K562 (cell line): ENCODE data around the gene DCUN1D3. TPM values are rescaled to one million over a fixed set of nuclear protein-coding genes. Genes with fewer than 3 reads are reported as not detected.
A peak's percentile ranks its signal among the peaks of the same experiment; 100 is the strongest.

Experiments
- ADNP ChIP-seq: fragments of 200-800 bp; sonication (Bioruptor generic); IDR thresholded peaks from 2 replicates; pipeline ENCODE4 v1.6.1; 2016; ENCODE audit warnings: missing genetic modification characterization, missing compliant biosample characterization
- ATF7 ChIP-seq: fragments of 450-650 bp; IDR thresholded peaks from 2 replicates; pipeline ENCODE4 v1.7.1; 2014; ENCODE audit warnings: mild to moderate bottlenecking, moderate library complexity
- BRD9 ChIP-seq: fragments of 450-650 bp; IDR thresholded peaks from 2 replicates; pipeline ENCODE4 v1.6.1; 2018; ENCODE audit warnings: low read depth; ENCODE audit not compliant: partially characterized antibody
- CCAR2 ChIP-seq: fragments of 200-400 bp; formaldehyde crosslinking; IDR thresholded peaks from 2 replicates; pipeline ENCODE4 v1.6.1; 2017; ENCODE audit warnings: mild to moderate bottlenecking, low read depth, low read length
- HDAC8 ChIP-seq: fragments of 450-650 bp; IDR thresholded peaks from 2 replicates; pipeline ENCODE4 v1.6.1; 2016; ENCODE audit warnings: mild to moderate bottlenecking, missing genetic modification characterization, moderate library complexity, missing compliant biosample characterization
- MAFG ChIP-seq: fragments of 450-650 bp; conservative IDR thresholded peaks from 2 replicates; pipeline ENCODE4 v1.6.1; 2016; ENCODE audit warnings: missing genetic modification characterization, missing compliant biosample characterization
- MYC ChIP-seq, 2 experiments: fragments of 250-450 bp in 1 of 2; sonication (Bioruptor Pico) in 1 of 2; IDR thresholded peaks; 2 replicates each; pipeline versions ENCODE4 v1.5.1 to v1.6.1; 2012 to 2021; ENCODE audit warnings: low read depth in 2 of 2, borderline replicate concordance in 1 of 2, improper control_type of control experiment in 1 of 2, low read length in 1 of 2, mild to moderate bottlenecking in 1 of 2, moderate library complexity in 1 of 2
- NFIC ChIP-seq: fragments of 450-650 bp; IDR thresholded peaks from 2 replicates; pipeline ENCODE4 v1.6.1; 2017; ENCODE audit warnings: mild to moderate bottlenecking, inconsistent platforms
- NFRKB ChIP-seq: fragments of 450-650 bp; IDR thresholded peaks from 2 replicates; pipeline ENCODE4 v1.6.1; 2016; ENCODE audit warnings: low read depth
- NFYB ChIP-seq: IDR thresholded peaks from 2 replicates; pipeline ENCODE4 v1.6.1; 2011; ENCODE audit warnings: mild to moderate bottlenecking, moderate library complexity; ENCODE audit not compliant: insufficient read length; ENCODE audit errors: extremely low read depth
- NRF1 ChIP-seq, 2 experiments: fragments of 450-650 bp; IDR thresholded peaks in 1 of 2; conservative IDR thresholded peaks in 1 of 2; 2 replicates each; pipeline ENCODE4 v1.6.1; 2014; ENCODE audit warnings: mild to moderate bottlenecking in 2 of 2
- POLR2H ChIP-seq: IDR thresholded peaks from 2 replicates; pipeline ENCODE4 v1.6.1; 2016; ENCODE audit warnings: missing genetic modification characterization, low read depth, mild to moderate bottlenecking, control low read depth, missing compliant biosample characterization, moderate library complexity
- RFX7 ChIP-seq: fragments of 250-450 bp; sonication (Bioruptor Pico); IDR thresholded peaks from 2 replicates; pipeline ENCODE4 v1.5.1; 2021; ENCODE audit warnings: mild to moderate bottlenecking
- ZBTB8A ChIP-seq: fragments of 450-650 bp; IDR thresholded peaks from 2 replicates; pipeline ENCODE4 v1.6.1; 2018; ENCODE audit warnings: mild to moderate bottlenecking, moderate library complexity; ENCODE audit not compliant: partially characterized antibody
- ZNF23 ChIP-seq: fragments of 250-450 bp; sonication (Bioruptor Pico); IDR thresholded peaks from 2 replicates; pipeline ENCODE4 v1.4.0; 2020; ENCODE audit warnings: mild to moderate bottlenecking
- ZNF324 ChIP-seq: fragments of 250-450 bp; sonication (Bioruptor Pico); IDR thresholded peaks from 2 replicates; pipeline ENCODE4 v1.4.0; 2020; ENCODE audit warnings: mild to moderate bottlenecking
- ZNF41 ChIP-seq: fragments of 250-450 bp; sonication (Bioruptor Pico); conservative IDR thresholded peaks from 2 replicates; pipeline ENCODE4 v1.4.0; 2020; ENCODE audit warnings: mild to moderate bottlenecking
- ZNF561 ChIP-seq: fragments of 450-650 bp; formaldehyde crosslinking; conservative IDR thresholded peaks from 2 replicates; pipeline ENCODE4 v1.4.0; 2020; ENCODE audit warnings: mild to moderate bottlenecking, moderate library complexity
- ZNF707 ChIP-seq: fragments of 250-450 bp; sonication (Bioruptor Pico); conservative IDR thresholded peaks from 2 replicates; pipeline ENCODE4 v1.8.0; 2022; ENCODE audit warnings: inconsistent platforms, mild to moderate bottlenecking, moderate library complexity
- polyA plus RNA-seq, 8 experiments: library from polyadenylated mRNA; depleted of rRNA in 4 of 8; stranded (reverse) in 5 of 8; unstranded in 3 of 8; fragments of >200 nt; fragmentation: Nextera tagmentation in 2 of 8; fragmentation: Illumina TruSeq in 1 of 8; extraction: Ambion mirVana in 2 of 8; extraction: Trizol in 1 of 8; gene quantifications; 2 replicates each; pipeline versions ENCODE4 v1.2.1 to v1.2.3, GENCODE V29; 2011 to 2014; ENCODE audit warnings: inconsistent platforms in 1 of 8, missing spikeins in 1 of 8
- total RNA-seq, 7 experiments: library from RNA; depleted of rRNA in 6 of 7; stranded (reverse); fragments of >200 nt in 6 of 7; fragmentation: Illumina TruSeq in 2 of 7; extraction: Trizol in 2 of 7; gene quantifications; 2 replicates each; pipeline versions ENCODE4 v1.2.1 to v1.2.3, GENCODE V29; 2011 to 2021; ENCODE audit warnings: low replicate concordance in 1 of 7
- TF ChIP-seq, protein P1 (sequence below), 2 experiments: fragments of 450-650 bp in 1 of 2; sonication (generic) in 1 of 2; formaldehyde crosslinking; conservative IDR thresholded peaks; 2 replicates each; pipeline versions ENCODE4 v1.4.0 to v1.8.1; 2020 to 2022; ENCODE audit warnings: mild to moderate bottlenecking in 1 of 2, missing genetic modification reagents in 1 of 2
- TF ChIP-seq, protein P2 (sequence below): fragments of 450-650 bp; IDR thresholded peaks from 2 replicates; pipeline ENCODE4 v1.6.1; 2016
- TF ChIP-seq, protein P3 (sequence below): fragments of 250-450 bp; sonication (Bioruptor Pico); IDR thresholded peaks from 2 replicates; pipeline ENCODE4 v1.5.0; 2021; ENCODE audit warnings: mild to moderate bottlenecking, borderline replicate concordance

Gene DCUN1D3
- total and polyA plus RNA-seq, 9 of the 15 experiments (the other 6 are each of a cell fraction or from before 2014, with no cell fraction given), result 1.0 to 4.7 (median 2.2) TPM

DNA sequence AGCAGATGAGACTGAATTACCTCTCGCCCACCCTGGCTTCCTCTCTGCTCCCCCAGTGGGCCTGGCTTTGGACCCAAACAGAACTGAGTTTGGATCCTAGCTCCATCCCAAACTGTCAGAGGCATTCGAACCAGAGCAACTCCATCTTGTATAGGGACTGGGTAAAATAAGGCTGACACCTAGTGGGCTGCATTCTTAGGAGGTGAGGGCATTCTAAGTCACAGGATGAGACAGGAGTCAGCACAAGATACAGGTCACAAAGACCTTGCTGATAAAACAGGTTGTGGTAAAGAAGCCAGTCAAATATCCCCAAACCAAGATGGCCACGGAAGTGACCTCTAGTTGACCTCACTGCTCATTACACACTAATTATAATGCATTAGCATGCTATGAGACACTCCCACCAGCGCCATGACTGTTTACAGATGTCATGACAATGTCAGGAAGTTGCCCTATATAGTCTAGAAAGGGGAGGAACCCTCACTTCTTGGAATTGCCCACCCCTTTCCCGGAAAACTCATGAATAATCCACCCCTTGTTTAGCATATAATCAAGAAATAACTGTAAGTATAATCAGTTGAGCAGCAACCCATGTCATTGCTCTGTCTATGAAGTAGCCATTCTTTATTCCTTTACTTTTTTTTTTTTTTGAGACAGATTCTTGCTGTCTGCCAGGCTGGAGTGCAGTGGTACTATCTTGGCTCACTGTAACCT lies 44.9 kb upstream of the DCUN1D3 start (continued):
- TF ChIP-seq CCAR2, result no peak
- peak; percentile 88 for TF ChIP-seq ZNF23
- TF ChIP-seq ATF7, result peak; percentile 82; the same call in 1 of the 2 replicates
- TF ChIP-seq NFIC, result no peak
- peak; percentile 84 for TF ChIP-seq MAFG (tag)
- TF ChIP-seq HDAC8 (tag), result peak; percentile 100
- TF ChIP-seq ZBTB8A, result no peak
- TF ChIP-seq, protein P1, sequence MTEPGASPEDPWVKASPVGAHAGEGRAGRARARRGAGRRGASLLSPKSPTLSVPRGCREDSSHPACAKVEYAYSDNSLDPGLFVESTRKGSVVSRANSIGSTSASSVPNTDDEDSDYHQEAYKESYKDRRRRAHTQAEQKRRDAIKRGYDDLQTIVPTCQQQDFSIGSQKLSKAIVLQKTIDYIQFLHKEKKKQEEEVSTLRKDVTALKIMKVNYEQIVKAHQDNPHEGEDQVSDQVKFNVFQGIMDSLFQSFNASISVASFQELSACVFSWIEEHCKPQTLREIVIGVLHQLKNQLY (CRISPR knock-in tag; conservative IDR thresholded peaks at IDR 0.05), result peak in 1 of 2 experiments; percentile 96; a peak in 2 of 4 replicates
- TF ChIP-seq ZNF41 (CRISPR knock-in tag), result peak; percentile 100
- peak; percentile 59; the same call in 1 of the 2 replicates for TF ChIP-seq NFRKB
- peak; percentile 38 for TF ChIP-seq BRD9
- TF ChIP-seq NRF1 (conservative IDR thresholded peaks at IDR 0.05 in 1 of 2, IDR thresholded peaks at IDR 0.05 in 1 of 2), result peak; percentile 24 to 46; a peak in 2 of 4 replicates
- TF ChIP-seq, protein P2, sequence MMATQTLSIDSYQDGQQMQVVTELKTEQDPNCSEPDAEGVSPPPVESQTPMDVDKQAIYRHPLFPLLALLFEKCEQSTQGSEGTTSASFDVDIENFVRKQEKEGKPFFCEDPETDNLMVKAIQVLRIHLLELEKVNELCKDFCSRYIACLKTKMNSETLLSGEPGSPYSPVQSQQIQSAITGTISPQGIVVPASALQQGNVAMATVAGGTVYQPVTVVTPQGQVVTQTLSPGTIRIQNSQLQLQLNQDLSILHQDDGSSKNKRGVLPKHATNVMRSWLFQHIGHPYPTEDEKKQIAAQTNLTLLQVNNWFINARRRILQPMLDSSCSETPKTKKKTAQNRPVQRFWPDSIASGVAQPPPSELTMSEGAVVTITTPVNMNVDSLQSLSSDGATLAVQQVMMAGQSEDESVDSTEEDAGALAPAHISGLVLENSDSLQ, result peak; percentile 72
- TF ChIP-seq POLR2H (tag), result peak; percentile 94
- no peak for TF ChIP-seq NFYB
- TF ChIP-seq ZNF561 (CRISPR knock-in tag), result peak; percentile 99
- peak; percentile 93 for TF ChIP-seq ZNF707 (CRISPR knock-in tag)
- peak; percentile 97 for TF ChIP-seq RFX7 (CRISPR knock-in tag)
- TF ChIP-seq ZNF324 (CRISPR knock-in tag), result peak; percentile 95
- TF ChIP-seq ADNP (tag), result no peak
- no peak for TF ChIP-seq MYC (IDR thresholded peaks at IDR 0.05; ENCODE audit: low read depth, low read length)
- TF ChIP-seq MYC (CRISPR knock-in tag; IDR thresholded peaks at IDR 0.05; ENCODE audit: borderline replicate concordance, low read depth), result peak; percentile 100
- TF ChIP-seq, protein P3, sequence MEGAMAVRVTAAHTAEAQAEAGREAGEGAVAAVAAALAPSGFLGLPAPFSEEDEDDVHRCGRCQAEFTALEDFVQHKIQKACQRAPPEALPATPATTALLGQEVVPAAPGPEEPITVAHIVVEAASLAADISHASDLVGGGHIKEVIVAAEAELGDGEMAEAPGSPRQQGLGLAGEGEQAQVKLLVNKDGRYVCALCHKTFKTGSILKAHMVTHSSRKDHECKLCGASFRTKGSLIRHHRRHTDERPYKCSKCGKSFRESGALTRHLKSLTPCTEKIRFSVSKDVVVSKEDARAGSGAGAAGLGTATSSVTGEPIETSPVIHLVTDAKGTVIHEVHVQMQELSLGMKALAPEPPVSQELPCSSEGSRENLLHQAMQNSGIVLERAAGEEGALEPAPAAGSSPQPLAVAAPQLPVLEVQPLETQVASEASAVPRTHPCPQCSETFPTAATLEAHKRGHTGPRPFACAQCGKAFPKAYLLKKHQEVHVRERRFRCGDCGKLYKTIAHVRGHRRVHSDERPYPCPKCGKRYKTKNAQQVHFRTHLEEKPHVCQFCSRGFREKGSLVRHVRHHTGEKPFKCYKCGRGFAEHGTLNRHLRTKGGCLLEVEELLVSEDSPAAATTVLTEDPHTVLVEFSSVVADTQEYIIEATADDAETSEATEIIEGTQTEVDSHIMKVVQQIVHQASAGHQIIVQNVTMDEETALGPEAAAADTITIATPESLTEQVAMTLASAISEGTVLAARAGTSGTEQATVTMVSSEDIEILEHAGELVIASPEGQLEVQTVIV (CRISPR knock-in tag), result peak; percentile 93
